HG03139 (cell line): ENCODE measurements around the gene UNC93B1.

Experiments
- ATAC-seq: cut with Tn5 transposase; IDR thresholded peaks from one replicate; pipeline ENCODE4 v1.9.1; 2021; ENCODE audit not compliant: unreplicated experiment

UNC93B1 gene, protein sequence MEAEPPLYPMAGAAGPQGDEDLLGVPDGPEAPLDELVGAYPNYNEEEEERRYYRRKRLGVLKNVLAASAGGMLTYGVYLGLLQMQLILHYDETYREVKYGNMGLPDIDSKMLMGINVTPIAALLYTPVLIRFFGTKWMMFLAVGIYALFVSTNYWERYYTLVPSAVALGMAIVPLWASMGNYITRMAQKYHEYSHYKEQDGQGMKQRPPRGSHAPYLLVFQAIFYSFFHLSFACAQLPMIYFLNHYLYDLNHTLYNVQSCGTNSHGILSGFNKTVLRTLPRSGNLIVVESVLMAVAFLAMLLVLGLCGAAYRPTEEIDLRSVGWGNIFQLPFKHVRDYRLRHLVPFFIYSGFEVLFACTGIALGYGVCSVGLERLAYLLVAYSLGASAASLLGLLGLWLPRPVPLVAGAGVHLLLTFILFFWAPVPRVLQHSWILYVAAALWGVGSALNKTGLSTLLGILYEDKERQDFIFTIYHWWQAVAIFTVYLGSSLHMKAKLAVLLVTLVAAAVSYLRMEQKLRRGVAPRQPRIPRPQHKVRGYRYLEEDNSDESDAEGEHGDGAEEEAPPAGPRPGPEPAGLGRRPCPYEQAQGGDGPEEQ

DNA sequence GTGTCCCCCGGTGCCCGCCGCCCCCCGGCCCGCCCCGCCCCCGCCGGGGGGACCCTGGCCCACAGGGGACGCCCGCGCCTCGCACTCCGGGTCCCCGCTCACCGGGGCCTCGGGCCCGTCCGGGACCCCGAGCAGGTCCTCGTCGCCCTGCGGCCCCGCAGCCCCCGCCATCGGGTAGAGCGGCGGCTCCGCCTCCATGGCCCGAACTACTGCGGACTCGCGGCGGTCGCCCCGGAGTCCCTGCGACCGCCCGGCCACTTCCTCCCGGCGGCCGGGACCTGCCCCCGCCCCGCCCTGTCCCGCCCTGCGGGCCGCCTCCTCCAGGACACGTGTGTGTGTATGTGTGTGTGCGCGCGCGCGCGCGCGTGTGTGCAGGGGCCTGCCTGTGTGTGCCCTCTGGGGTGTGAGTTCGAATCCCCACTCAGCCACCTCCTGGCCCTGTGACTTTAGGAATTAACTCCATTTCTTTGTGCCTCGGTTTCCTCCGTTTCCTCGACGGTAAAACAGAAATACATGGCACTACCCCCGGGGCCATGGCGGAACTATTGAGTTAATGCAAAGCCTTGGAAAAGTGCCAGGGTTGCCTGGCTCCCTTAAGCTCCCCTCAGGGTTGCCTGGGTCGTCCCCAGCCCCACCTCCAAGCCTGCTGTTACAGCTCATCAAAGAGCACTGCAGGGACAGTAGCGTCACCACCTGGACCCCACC is at the start of gene UNC93B1:
TSS of gene UNC93B1 (minus strand) at position 252 of the 705 bp plus-strand sequence. CDS start at position 198, 54 bp downstream.
- peak; percentile 57 for ATAC-seq

DNA sequence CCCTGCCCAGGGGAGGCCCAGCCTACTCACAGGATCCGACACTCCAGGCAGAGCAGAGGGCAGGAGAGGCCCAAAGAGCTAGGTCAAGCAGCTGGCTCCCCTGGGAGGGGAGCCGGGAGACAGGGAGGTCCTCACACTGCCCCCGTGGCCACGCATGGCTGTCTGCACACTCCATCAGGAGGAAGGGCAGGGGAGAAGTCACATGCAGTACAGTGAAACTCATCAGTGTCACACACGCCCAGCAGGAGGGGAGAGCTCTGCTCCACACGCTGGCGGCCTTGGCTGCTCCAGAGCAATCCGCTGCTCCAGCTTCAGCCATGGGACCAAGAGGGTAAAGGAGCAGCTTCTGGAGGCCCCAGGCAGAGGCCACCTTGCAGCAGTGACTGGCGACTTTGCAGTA is 49.2 kb upstream of the UNC93B1 start:
- no peak for ATAC-seq

DNA sequence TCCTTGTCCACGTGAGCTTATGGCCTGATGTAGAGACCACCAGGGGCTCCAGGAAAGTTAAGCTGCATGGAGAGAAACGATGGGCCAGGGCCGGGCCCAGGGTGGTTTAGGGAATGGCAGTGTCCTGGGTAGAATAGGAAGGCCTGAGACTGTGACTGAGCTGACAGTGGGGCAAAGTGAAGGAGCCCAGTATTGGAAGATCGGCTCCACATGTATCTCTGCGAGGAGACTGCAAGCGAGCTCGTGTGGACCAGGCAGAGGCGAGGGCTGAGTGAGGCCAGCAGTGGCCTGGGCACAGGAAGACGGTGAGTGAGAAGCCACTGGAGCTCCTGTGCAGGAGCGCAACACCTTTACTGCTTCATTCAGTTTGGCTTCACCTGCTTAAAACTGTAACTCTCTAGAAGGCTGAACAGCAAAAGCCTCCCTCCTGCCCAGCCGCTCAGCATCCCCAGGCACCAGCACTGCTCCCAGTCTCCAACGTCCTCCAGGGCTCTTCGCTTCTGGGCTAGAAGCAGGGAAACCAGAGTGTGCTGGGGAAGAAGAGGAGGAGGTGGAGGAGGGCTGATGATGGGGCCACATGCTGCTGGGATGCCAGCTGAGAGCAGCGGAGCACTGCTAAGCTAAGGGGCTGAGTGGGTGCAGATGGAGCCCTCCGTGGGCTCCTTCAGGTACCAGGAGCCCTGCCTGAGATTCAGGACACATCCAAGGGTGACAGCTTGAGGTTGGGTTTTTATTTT is 48.4 kb upstream of the UNC93B1 start:
- no peak for ATAC-seq

DNA sequence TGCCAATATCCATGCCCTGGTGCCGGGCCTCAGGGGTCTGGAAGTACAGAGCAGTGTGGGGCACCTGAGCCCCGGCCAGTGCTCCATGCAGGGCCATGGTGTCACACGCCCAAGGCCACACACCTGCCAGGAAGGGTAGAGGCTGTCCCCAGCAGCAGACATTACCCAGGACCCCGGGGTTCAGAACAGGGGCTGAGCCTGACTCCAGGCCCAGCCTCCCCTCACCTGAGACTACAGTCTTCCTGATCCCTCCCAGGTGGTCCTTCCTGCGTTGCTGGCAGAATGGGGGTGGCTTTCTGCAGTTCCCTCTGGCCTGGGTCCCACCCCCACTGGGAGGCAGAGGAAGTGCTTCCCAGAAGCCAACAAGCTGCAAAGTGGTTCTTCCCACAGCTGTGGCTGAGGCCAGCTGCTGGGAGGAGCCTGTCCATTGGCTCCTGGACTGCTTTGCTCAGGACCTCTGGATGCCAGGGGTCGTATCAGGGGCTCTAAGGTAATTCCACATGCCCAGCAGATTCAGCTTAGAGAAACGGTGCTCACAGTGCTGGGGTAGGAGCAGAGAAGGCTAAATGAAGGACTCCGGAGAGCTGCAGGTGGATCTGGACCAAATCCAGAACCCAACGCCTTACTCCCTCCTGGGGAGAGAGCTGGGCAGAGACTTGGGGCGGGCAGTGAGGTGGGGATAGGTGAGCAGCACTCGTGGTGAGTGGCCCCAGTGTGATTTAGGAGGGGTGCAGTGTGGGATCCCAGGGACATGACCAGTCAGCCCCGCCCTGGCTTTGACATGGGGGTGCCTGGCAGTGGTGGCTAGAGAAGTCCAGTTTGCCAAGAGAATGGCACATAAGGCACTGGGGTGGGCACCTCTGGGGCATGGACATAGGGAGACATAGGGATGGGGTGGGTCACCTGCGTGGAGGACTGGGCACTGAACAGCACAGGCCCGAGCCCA is 47.6 kb upstream of the UNC93B1 start:
- no peak for ATAC-seq

DNA sequence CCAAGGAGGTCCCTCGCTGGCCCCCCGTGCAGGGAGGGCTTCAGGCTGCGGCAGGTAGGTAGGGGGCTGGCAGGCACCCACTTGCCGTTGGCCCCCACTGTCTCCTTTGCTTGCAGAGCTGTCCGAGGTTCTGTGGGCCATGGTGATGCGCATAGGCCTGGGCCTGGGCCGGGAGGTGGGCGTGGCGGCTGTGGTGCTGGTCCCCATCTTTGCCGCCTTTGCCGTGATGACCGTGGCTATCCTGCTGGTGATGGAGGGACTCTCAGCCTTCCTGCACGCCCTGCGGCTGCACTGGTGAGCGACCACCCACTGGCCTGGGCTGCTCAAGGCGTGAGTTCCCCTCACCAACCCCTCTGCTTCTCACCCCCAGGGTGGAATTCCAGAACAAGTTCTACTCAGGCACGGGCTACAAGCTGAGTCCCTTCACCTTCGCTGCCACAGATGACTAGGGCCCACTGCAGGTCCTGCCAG is 46.5 kb upstream of the UNC93B1 start:
- ATAC-seq, result no peak

DNA sequence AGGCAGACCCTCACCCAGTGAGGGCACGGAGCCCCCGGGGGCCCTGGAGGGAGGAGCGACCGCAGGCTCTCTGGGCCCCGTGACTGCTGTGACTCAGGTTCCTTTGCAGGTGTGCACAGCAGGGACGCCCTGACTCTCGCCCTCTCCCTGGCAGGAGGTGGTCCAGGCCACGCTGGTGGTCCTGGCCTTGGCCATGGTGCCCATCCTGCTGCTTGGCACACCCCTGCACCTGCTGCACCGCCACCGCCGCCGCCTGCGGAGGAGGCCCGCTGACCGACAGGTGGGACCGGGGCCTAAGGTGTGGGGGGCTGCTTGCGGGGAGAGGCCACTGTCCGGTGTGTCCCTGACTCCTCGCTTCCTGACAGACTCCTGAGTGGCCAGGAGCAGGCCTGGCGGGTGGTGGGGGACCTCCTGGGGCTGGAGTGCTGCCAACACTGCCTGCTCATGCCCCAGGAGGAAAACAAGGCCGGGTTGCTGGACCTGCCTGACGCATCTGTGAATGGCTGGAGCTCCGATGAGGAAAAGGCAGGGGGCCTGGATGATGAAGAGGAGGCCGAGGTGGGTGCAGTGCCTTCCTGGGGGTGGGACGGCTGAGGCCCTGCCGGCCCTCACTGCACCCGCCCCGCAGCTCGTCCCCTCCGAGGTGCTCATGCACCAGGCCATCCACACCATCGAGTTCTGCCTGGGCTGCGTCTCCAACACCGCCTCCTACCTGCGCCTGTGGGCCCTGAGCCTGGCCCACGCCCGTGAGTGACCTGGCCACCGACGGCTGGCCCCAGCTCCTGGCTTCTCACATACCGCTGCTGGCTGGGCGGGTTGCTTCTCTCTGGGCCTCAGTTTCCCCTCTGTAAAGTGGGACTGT is 45.8 kb upstream of the UNC93B1 start:
- ATAC-seq, result no peak

DNA sequence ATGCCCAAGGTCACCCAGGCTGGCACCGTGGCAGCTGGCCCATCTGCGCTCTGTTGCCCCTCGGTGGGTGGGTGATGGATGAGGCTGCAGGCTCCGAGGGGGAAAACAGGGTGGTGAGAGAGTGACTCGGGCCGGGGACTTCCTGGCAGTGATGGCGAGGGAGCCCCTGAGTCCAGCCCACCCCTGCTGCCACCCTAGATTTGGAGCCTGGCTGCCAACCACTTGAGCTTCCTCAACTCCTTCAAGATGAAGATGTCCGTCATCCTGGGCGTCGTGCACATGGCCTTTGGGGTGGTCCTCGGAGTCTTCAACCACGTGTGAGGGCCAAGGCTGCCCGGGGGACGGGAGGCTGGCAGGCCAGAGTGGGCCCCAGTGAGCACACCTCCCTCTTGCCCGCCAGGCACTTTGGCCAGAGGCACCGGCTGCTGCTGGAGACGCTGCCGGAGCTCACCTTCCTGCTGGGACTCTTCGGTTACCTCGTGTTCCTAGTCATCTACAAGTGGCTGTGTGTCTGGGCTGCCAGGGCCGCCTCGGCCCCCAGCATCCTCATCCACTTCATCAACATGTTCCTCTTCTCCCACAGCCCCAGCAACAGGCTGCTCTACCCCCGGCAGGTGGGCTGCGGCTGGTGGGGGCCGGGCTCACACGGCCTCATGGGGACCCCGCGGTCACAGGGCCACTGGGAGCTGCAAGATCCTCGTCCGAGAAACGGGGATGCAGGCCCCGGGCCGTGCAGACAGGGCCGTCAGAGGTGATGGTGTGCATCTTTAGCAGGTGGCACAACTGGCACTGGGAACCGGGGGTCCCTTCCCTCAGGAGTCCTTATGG is 45.0 kb upstream of the UNC93B1 start:
- ATAC-seq, result no peak

DNA sequence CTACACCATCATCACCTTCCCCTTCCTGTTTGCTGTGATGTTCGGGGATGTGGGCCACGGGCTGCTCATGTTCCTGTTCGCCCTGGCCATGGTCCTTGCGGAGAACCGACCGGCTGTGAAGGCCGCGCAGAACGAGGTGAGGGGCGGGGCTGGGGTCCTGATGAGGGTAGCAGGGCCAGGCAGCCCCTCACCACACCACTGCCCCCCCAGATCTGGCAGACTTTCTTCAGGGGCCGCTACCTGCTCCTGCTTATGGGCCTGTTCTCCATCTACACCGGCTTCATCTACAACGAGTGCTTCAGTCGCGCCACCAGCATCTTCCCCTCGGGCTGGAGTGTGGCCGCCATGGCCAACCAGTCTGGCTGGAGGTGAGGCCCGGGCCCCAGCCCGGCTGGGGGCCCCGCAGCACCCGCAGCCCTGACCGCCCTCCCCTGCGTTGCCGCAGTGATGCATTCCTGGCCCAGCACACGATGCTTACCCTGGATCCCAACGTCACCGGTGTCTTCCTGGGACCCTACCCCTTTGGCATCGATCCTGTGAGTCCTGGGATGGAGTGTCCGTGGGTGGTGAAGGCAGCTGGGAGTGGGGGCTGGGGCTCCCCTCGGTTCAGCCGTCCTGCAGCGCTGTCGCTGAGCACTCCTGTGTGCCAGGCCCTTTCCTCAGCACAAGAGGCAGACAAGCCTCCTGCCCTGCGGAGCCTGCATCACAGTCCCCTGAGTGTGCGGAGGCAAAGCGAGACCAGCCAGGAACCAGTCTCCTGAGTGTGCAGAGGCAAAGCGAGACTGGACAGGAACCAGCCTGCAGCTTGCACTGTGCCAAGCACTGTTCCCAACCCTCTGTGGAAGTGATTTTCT is 43.8 kb upstream of the UNC93B1 start:
- no peak for ATAC-seq

DNA sequence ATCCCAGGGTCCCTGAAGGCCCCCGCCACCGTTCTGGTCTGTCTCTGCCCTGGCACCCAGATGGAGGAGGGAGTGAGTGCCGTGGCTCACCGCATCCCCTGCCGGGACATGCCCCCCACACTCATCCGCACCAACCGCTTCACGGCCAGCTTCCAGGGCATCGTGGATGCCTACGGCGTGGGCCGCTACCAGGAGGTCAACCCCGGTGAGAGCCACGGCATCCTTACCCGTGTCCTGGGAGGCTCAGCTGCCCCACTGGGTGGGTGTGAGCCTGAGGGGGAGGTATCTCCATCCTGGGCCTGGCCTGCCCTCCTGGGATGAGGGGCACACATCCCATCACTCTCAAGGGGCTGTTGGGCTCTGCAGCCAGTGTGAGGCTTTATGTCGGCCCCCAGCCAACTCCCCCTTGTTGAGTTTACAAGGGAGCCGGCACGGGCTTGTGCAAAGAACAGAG is 41.0 kb upstream of the UNC93B1 start:
- ATAC-seq, result no peak

DNA sequence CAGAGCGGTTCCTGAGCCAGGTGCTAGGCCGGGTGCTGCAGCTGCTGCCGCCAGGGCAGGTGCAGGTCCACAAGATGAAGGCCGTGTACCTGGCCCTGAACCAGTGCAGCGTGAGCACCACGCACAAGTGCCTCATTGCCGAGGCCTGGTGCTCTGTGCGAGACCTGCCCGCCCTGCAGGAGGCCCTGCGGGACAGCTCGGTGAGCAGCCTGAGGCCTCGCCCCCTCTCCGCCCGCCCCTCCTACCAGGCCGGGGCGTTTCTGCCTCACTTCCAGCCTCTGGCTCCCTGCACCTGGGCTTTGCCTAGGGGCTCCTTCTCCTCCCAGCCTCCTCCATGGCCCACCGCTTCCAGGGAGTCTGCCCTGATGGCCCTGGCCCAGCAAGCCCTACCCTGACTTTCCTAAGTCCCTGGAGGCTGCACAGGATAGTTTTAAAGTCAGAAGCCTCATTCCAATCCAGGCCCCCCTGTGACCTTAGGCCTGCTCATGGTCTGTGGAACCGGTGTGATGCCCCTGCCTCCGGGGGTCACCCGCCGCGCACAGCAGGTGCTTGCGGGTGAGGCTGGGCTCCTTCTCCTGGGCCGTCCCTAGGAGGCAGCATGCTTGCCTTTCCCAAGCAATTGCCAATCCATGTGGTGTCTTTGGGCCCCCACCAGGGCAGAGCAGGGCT is 40.4 kb upstream of the UNC93B1 start:
- ATAC-seq, result no peak

DNA sequence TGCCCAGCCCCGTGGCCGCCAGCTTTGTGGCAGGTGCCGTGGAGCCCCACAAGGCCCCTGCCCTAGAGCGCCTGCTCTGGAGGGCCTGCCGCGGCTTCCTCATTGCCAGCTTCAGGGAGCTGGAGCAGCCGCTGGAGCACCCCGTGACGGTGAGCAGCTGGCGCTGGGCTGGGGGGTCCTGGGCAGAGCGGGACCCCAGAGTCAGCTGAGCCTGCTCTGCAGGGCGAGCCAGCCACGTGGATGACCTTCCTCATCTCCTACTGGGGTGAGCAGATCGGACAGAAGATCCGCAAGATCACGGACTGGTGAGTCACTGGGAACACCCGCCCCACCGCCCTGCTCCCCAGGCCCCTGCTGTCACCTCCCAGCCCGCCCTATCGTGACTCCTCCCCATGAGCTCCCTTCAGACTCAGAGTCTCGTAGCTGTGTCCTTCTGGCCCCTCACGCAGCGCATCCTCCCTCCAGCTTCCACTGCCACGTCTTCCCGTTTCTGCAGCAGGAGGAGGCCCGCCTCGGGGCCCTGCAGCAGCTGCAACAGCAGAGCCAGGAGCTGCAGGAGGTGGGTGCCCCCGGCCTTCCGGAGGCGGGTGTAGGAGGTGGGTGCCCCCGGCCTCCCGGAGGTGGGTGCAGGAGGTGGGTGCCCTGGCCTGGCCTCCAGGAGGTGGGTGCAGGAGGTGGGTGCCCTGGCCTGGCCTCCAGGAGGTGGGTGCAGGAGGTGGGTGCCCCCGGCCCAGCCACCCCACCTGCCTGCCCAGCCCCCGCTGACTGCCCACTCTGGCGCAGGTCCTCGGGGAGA is 39.6 kb upstream of the UNC93B1 start:
- ATAC-seq, result no peak

DNA sequence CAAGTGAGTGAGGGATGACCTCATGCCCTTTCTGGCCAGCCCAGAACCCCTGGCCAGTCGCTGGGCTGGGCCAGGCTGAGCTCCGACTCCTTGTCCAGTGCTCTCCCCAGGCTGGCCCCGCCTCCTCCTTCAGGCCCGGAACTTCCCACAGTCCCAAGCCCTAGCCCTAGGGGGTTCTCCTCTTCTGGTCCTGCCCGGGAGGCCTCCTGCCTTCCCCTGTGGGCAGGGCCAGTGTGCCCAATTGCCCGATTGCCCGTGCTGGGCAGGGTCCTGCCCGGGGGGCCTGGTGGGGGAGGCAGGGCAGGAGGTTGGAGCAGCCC is 39.1 kb upstream of the UNC93B1 start:
- ATAC-seq, result no peak

DNA sequence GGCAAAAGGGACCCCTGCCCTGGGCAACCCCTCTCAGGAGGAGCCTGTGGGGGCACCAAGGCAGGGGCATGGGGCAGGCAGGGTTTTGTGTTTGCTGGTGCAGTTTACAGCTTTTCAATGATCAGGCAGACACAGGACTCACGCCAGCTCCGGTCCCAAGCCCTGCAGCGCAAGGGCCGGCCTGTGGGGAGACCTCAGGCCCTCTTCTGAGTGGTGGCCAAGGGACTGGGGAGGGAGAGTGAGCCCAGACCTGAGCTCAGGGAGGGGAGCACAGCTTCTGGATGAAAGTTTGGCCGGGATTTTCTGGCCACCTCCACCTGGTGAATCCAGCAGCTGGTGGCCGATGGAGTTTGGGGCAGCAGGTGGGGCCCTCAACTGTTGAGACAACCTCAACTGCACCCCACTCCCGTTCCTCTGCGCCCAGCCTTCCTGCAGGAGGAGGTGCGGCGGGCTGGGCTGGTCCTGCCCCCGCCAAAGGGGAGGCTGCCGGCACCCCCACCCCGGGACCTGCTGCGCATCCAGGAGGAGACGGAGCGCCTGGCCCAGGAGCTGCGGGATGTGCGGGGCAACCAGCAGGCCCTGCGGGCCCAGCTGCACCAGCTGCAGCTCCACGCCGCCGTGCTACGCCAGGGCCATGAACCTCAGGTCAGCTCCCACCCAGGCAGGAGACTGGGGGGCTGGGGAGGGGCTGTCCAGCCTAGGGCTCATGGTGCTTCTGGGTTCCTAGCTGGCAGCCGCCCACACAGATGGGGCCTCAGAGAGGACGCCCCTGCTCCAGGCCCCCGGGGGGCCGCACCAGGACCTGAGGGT is 38.5 kb upstream of the UNC93B1 start:
- no peak for ATAC-seq

DNA sequence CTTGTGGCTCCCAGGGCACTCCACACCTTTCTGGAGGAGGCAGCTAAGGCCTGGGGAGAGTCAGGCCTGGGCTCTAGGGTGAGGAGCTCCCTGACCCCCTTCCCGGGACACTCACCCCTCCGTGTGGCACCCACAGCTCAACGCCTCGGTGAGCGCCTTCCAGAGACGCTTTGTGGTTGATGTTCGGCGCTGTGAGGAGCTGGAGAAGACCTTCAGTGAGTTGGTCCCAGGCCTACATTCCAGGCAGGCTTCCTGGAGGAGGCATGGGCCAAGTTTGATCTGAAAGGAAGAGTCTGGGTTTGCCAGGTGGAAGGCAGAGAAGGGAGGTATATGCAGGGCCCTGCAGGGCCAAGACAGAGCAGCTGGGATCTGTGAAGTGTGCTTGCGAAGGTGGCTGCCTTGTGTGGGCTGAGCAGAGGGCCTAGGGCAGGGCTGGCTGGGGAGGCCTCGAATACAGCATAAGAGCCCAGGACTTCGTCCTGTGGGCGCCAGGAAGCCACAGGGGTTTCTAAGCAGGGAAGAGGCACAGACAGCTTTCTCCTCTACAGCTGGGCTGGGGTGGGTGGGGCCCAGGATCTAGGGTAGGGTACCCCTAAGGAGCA is 37.8 kb upstream of the UNC93B1 start:
- no peak for ATAC-seq
